ENCODE results near the gene IGSF23. TPM values are rescaled to one million over a fixed set of nuclear protein-coding genes. Genes with fewer than 3 reads are reported as not detected.

Gene IGSF23, protein sequence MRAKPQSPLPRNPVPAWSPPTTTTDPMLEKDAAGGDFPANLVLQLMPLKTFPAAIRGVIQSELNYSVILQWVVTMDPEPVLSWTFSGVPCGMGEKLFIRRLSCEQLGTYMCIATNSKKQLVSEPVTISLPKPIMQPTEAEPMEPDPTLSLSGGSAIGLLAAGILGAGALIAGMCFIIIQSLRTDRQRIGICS
- polyA plus RNA-seq: 10 to 100 TPM in 3 of 4 donors, 1 to 10 TPM in 1; 5.8 to 54.3 (median 17.3) TPM
- long read RNA-seq, donor 1, partial matches to known transcripts: 6 of 6 reads
- long read RNA-seq, donor 1, other reads (novel, unspliced or antisense): 0 of 6 reads
- long read RNA-seq, donor 2: 0 reads
- long read RNA-seq, donor 3: 0 reads
- long read RNA-seq, donor 4: 0 reads
- long read RNA-seq, donor 5: 0 reads
- long read RNA-seq, donor 6: 0 reads
- long read RNA-seq, donor 7: 0 reads
- long read RNA-seq, donor 8: 0 reads
- long read RNA-seq, donor 9: 0 reads
- long read RNA-seq, donor 10: 0 reads

DNA sequence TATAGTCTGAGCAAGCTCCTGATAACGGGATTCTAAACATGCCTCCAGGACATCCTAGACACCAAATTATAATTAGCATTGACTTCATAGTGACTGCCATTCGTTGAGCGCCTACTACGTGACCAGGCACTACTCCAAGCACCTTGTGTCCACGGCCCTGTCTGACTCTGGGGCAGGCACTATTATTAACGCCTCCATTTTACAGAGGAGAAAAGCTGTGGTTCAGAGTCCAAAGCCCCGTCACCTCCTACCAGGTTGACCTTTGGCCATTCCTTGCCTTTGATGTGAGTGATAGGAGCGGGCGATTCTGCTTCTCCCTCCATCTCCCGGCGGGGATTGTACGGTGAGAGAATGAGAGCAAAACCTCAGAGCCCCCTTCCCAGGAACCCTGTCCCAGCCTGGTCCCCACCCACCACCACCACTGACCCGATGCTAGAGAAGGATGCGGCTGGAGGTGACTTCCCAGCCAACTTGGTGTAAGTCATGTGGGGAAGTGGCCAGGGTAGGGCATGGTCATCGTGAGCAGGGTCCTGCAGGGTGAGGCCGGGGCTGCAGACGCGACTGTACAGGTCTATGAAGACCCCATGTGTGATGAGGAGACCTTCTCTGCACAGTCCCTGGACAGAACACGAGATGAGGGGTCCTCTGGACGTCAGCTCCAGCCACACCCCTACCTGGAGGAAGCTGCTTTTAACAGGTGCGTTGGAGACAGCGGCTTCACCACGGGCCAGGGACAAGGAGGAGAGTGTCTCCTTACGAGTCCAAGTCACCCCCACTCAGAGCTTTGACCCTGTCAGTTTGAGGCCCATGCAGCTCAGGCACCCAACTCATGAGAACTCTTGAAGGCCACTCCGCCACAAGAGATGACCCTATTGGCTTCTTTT lies at the start of gene IGSF23:
Gene IGSF23, plus strand, starts transcription at position 269 of the 884 bp plus-strand sequence. Its CDS starts 83 bp downstream, at position 352.
- Histone ChIP-seq H3K9me3 (ENCODE audit: control insufficient read depth in 2 of 2, insufficient read depth in 1 of 2, low read depth in 1 of 2, low read length in 1 of 2) (no peaks in the 10 kb centered on the region), H3K4me1 (ENCODE audit: control insufficient read depth in 3 of 3, insufficient read depth in 2 of 3, low read depth in 1 of 3, low read length in 2 of 3) (peaks cover 0 to 73% (median 6%) of the 10 kb centered on the region in 3 donors), H3K27me3 (ENCODE audit: control insufficient read depth in 3 of 3, insufficient read depth in 3 of 3, low read length in 3 of 3) (no peaks in the 10 kb centered on the region), H3K4me3 (ENCODE audit: low read depth in 1 of 3, low read length in 3 of 3) (peak within 1 kb of the TSS in 2 of 3 donors; percentile 31 to 42), H3K27ac (ENCODE audit: low read depth in 1 of 3, low read length in 2 of 3) (peak within 1 kb of the TSS; percentile 82 to 87 (median 87)), H3K36me3 (ENCODE audit: control insufficient read depth in 3 of 3, insufficient read depth in 2 of 3, low read depth in 1 of 3, low read length in 3 of 3) (peaks cover 0 to 10% (median 0%) of the 10 kb centered on the region in 3 donors)
- DNase-seq (peak; percentile 91 to 96), FAIRE-seq (no peak)
- WGBS, 3 donors: 17 to 64% (median 41%) methylated on average over 25 of the region's 25 CpGs

DNA sequence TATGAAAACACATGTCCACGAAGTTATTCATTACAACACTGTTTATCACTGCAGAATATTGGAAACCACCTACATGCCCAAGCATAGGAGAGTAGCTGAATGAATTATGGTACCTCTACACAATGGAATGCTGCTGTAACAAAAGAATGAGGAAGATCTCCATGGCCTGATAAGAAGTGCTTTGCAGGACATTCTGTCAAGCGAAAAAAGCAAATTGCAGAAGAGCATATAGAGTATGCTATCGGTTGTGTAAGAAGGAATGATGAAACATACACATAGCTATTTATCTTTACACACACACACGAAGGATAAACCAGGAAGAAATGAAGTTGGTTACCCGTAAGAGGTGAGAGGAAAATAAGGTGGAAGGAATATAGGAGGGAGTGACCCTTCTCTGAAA lies 46.4 kb upstream of the IGSF23 start:
- no peak for FAIRE-seq

DNA sequence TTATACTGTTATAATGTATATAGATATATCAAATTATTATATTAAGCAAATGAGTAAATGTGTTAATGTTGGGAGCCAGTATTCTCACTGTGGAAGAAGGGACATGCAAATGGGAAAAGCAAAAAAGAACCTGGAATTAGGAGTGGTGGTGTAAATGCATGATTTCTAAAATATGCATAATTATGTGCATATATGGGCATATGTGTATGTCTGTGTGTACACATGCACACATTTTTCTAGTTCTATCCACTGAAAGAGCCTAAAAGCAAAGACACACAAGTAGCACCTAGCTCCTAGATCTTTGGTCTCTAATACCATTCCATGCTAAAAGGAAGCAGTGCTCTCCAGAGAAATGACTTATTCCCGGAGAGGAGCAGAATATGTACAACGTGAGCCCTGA lies 45.6 kb upstream of the IGSF23 start:
- no peak overlapping the region for H3K4me3 ChIP-seq (ENCODE audit: low read depth in 1 of 3, low read length in 3 of 3)
- WGBS, 3 donors: 73 to 81% (median 76%) methylated on average over 2 of the region's 2 CpGs
- peaks cover 0 to 16% (median 0%) of the 10 kb centered on the region in 3 donors for H3K4me1 ChIP-seq (ENCODE audit: control insufficient read depth in 3 of 3, insufficient read depth in 2 of 3, low read depth in 1 of 3, low read length in 2 of 3)
- no peaks in the 10 kb centered on the region for H3K36me3 ChIP-seq (ENCODE audit: control insufficient read depth in 3 of 3, insufficient read depth in 2 of 3, low read depth in 1 of 3, low read length in 3 of 3)
- no peak overlapping the region for H3K27ac ChIP-seq (ENCODE audit: low read depth in 1 of 3, low read length in 2 of 3)
- H3K9me3 ChIP-seq (ENCODE audit: control insufficient read depth in 2 of 2, insufficient read depth in 1 of 2, low read depth in 1 of 2, low read length in 1 of 2): no peaks in the 10 kb centered on the region
- FAIRE-seq (no peak), DNase-seq (no peak)
- no peaks in the 10 kb centered on the region for H3K27me3 ChIP-seq (ENCODE audit: control insufficient read depth in 3 of 3, insufficient read depth in 3 of 3, low read length in 3 of 3)

More for the DNA sequence above, 46.4 kb upstream of the IGSF23 start:
- Histone ChIP-seq H3K4me1 (ENCODE audit: control insufficient read depth in 3 of 3, insufficient read depth in 2 of 3, low read depth in 1 of 3, low read length in 2 of 3) (peaks cover 0 to 9% (median 0%) of the 10 kb centered on the region in 3 donors), H3K36me3 (ENCODE audit: control insufficient read depth in 3 of 3, insufficient read depth in 2 of 3, low read depth in 1 of 3, low read length in 3 of 3) (no peaks in the 10 kb centered on the region), H3K4me3 (ENCODE audit: low read depth in 1 of 3, low read length in 3 of 3) (no peak overlapping the region), H3K27me3 (ENCODE audit: control insufficient read depth in 3 of 3, insufficient read depth in 3 of 3, low read length in 3 of 3) (no peaks in the 10 kb centered on the region), H3K27ac (ENCODE audit: low read depth in 1 of 3, low read length in 2 of 3) (no peak overlapping the region), H3K9me3 (ENCODE audit: control insufficient read depth in 2 of 2, insufficient read depth in 1 of 2, low read depth in 1 of 2, low read length in 1 of 2) (no peaks in the 10 kb centered on the region)
- no peak for DNase-seq
- WGBS, 3 donors: 49 to 53% (median 51%) methylated on average over 5 of the region's 5 CpGs

DNA sequence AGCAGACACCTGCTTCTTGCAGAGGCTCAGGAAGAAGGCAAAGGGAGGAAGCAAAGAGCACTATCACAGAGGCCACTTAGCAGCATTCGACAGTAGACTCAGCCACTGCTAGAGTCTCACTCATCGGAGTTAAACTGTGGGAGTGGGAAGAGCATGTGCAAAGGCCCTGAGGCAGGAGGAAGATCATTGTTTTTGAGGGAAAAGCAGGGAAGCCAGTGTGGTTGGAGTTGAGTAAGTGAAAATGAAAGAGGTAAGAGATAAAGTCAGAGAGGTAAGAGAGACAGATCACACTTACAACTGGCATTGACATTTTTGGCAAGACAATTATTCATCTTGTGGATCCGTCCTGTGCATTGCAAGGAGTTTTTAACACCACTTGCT lies 42.8 kb upstream of the IGSF23 start:
- Histone ChIP-seq H3K4me3 (ENCODE audit: low read depth in 1 of 3, low read length in 3 of 3) (no peak overlapping the region), H3K4me1 (ENCODE audit: control insufficient read depth in 3 of 3, insufficient read depth in 2 of 3, low read depth in 1 of 3, low read length in 2 of 3) (peaks cover 0 to 29% (median 0%) of the 10 kb centered on the region in 3 donors), H3K27ac (ENCODE audit: low read depth in 1 of 3, low read length in 2 of 3) (no peak overlapping the region), H3K27me3 (ENCODE audit: control insufficient read depth in 3 of 3, insufficient read depth in 3 of 3, low read length in 3 of 3) (no peaks in the 10 kb centered on the region), H3K36me3 (ENCODE audit: control insufficient read depth in 3 of 3, insufficient read depth in 2 of 3, low read depth in 1 of 3, low read length in 3 of 3) (no peaks in the 10 kb centered on the region), H3K9me3 (ENCODE audit: control insufficient read depth in 2 of 2, insufficient read depth in 1 of 2, low read depth in 1 of 2, low read length in 1 of 2) (no peaks in the 10 kb centered on the region)
- no peak for FAIRE-seq
- WGBS, 3 donors: 34 to 48% (median 45%) methylated on average over 3 of the region's 3 CpGs
- no peak for DNase-seq

DNA sequence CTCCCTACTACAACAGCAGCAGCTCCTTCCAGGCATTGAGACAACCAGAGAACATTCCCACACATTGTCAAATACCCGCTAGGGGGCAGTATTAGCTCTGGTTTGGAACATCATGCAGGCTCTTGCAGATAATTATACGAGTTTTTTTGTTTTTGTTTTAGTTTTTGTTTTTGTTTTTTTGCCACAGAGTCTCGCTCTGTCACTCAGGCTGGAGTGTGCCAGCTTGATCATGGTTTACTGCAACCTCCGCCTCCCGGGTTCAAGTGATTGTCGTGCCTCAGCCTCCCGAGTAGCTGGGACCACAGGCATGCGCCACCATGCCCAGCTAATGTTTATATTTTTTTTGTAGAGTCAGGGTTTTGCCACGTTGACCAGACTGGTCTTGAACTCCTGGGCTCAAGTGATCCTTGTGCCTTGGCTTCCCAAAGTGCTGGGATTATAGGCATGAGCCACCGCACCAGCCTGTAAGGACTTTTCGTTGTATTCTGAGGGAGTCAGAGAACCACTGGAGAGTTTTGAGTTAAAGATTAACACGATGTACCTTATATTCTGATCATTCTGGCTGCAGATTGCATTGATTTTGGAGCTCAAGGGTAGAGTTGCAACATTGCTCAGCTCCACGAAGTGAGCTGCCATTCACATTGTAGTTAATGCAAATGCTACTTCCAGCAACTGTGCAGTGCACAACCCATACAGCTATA lies 42.2 kb upstream of the IGSF23 start:
- no peaks in the 10 kb centered on the region for H3K27me3 ChIP-seq (ENCODE audit: control insufficient read depth in 3 of 3, insufficient read depth in 3 of 3, low read length in 3 of 3)
- DNase-seq: peak; percentile 88 to 92
- peak overlapping the region in 2 of 3 donors; percentile 7 to 14 for H3K4me3 ChIP-seq (ENCODE audit: low read depth in 1 of 3, low read length in 3 of 3)
- no peak for FAIRE-seq
- H3K36me3 ChIP-seq (ENCODE audit: control insufficient read depth in 3 of 3, insufficient read depth in 2 of 3, low read depth in 1 of 3, low read length in 3 of 3): no peaks in the 10 kb centered on the region
- WGBS, 3 donors: 15 to 39% (median 25%) methylated on average over 13 of the region's 13 CpGs
- H3K4me1 ChIP-seq (ENCODE audit: control insufficient read depth in 3 of 3, insufficient read depth in 2 of 3, low read depth in 1 of 3, low read length in 2 of 3): peaks cover 0 to 29% (median 0%) of the 10 kb centered on the region in 3 donors
- H3K9me3 ChIP-seq (ENCODE audit: control insufficient read depth in 2 of 2, insufficient read depth in 1 of 2, low read depth in 1 of 2, low read length in 1 of 2): no peaks in the 10 kb centered on the region
- H3K27ac ChIP-seq (ENCODE audit: low read depth in 1 of 3, low read length in 2 of 3): no peak overlapping the region

DNA sequence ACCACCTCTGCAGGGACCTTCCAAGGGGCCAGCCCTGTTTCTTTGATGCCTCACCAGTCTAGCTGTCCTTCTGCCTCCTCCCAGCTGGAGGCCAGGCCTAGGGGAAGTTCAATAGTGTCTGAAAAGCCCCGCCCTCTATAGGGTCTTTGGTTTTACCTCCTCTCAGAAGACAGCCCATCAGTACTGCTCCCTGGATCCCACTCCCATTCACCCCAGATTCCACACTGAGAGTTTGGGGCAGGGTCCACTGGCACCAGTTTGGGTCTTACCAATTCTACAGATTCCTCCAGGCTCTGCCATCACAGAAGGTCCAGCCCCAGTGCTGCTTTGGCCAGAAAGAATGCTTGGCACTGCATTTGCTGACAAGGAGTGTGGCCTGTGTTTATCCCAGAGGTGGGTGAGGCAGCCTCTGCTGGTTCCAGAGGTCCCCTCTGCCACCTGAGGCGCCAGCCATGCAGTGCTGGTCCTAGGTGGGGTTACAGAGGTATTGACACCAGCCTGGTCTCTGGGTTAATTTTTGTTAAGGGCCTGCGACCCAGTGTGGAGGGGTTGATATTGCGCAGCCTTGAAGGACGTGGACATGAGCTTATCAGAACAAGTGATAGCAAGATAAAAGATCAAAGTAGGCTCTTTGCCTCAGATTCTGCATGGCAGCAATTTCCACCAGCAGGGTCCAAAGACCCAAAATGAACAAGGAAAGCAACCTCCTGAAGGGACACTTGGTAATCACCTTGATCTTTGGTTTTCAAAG lies 41.4 kb upstream of the IGSF23 start:
- Histone ChIP-seq H3K9me3 (ENCODE audit: control insufficient read depth in 2 of 2, insufficient read depth in 1 of 2, low read depth in 1 of 2, low read length in 1 of 2) (no peaks in the 10 kb centered on the region), H3K4me3 (ENCODE audit: low read depth in 1 of 3, low read length in 3 of 3) (no peak overlapping the region), H3K27me3 (ENCODE audit: control insufficient read depth in 3 of 3, insufficient read depth in 3 of 3, low read length in 3 of 3) (no peaks in the 10 kb centered on the region), H3K27ac (ENCODE audit: low read depth in 1 of 3, low read length in 2 of 3) (peak overlapping the region in 1 of 3 donors; percentile 1), H3K36me3 (ENCODE audit: control insufficient read depth in 3 of 3, insufficient read depth in 2 of 3, low read depth in 1 of 3, low read length in 3 of 3) (no peaks in the 10 kb centered on the region), H3K4me1 (ENCODE audit: control insufficient read depth in 3 of 3, insufficient read depth in 2 of 3, low read depth in 1 of 3, low read length in 2 of 3) (peaks cover 0 to 29% (median 0%) of the 10 kb centered on the region in 3 donors)
- peak in 1 of 2 donors; percentile 45 for DNase-seq
- FAIRE-seq: no peak
- 48 to 67% (median 67%) methylated on average over 5 of the region's 5 CpGs for WGBS, 3 donors

DNA sequence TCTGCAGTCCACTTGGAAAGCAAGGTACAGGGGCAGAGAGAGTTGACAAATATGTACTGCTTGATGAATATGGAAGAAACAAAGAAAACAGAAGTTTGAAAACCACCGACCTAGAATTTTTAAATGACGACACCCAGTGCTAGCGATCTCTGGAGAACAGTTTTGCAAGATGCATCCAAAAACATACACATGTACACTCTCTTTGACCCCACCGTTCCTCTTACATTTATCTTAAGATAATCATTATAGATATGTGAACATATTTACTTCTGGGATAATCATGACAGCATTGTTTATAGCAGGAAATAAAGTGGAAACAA lies 40.8 kb upstream of the IGSF23 start:
- Histone ChIP-seq H3K4me1 (ENCODE audit: control insufficient read depth in 3 of 3, insufficient read depth in 2 of 3, low read depth in 1 of 3, low read length in 2 of 3) (peaks cover 0 to 29% (median 0%) of the 10 kb centered on the region in 3 donors), H3K4me3 (ENCODE audit: low read depth in 1 of 3, low read length in 3 of 3) (no peak overlapping the region), H3K36me3 (ENCODE audit: control insufficient read depth in 3 of 3, insufficient read depth in 2 of 3, low read depth in 1 of 3, low read length in 3 of 3) (no peaks in the 10 kb centered on the region), H3K27me3 (ENCODE audit: control insufficient read depth in 3 of 3, insufficient read depth in 3 of 3, low read length in 3 of 3) (no peaks in the 10 kb centered on the region), H3K9me3 (ENCODE audit: control insufficient read depth in 2 of 2, insufficient read depth in 1 of 2, low read depth in 1 of 2, low read length in 1 of 2) (no peaks in the 10 kb centered on the region), H3K27ac (ENCODE audit: low read depth in 1 of 3, low read length in 2 of 3) (no peak overlapping the region)
- FAIRE-seq (no peak), DNase-seq (no peak)
- WGBS, 3 donors: 47 to 62% (median 48%) methylated on average over 4 of the region's 4 CpGs

Data from small intestine (tissue), 16 donors.